WTC11 (cell line): ENCODE results near the gene EIF2AK3.

ENCODE experiments used
- NR1H2 ChIP-seq: sonication (generic); formaldehyde crosslinking; IDR thresholded peaks from 2 replicates; pipeline ENCODE4 v1.9.0; 2021; ENCODE audit warnings: mild to moderate bottlenecking, moderate library complexity, missing genetic modification reagents
- NR2C2 ChIP-seq: sonication (generic); formaldehyde crosslinking; IDR thresholded peaks from 2 replicates; pipeline ENCODE4 v1.8.0; 2022; ENCODE audit warnings: mild to moderate bottlenecking, missing genetic modification reagents
- TP53 ChIP-seq: sonication (generic); formaldehyde crosslinking; IDR thresholded peaks from 2 replicates; pipeline ENCODE4 v1.8.1; 2023; ENCODE audit warnings: mild to moderate bottlenecking, missing genetic modification reagents
- ZNF121 ChIP-seq: sonication (generic); formaldehyde crosslinking; IDR thresholded peaks from 2 replicates; pipeline ENCODE4 v1.8.0; 2023; ENCODE audit warnings: missing genetic modification reagents
- TF ChIP-seq, protein P1 (sequence below): fragments of 200-600 bp; IDR thresholded peaks from 2 replicates; pipeline ENCODE4 v1.8.0; 2022; ENCODE audit warnings: antibody characterized with exemption
- TF ChIP-seq, protein P2 (sequence below): sonication (generic); formaldehyde crosslinking; IDR thresholded peaks from 2 replicates; pipeline ENCODE4 v1.8.1; 2022; ENCODE audit warnings: mild to moderate bottlenecking, moderate library complexity, missing genetic modification reagents
- TF ChIP-seq, protein P3 (sequence below): sonication (generic); formaldehyde crosslinking; IDR thresholded peaks from 2 replicates; pipeline ENCODE4 v1.8.1; 2023; ENCODE audit warnings: mild to moderate bottlenecking, moderate library complexity, missing genetic modification reagents
- TF ChIP-seq, protein P4 (sequence below): sonication (generic); formaldehyde crosslinking; IDR thresholded peaks from 2 replicates; pipeline ENCODE4 v1.8.1; 2023; ENCODE audit warnings: mild to moderate bottlenecking, missing genetic modification reagents, borderline replicate concordance

GRCh38 chr2:88556026-88556425 is 71.2 kb downstream of the EIF2AK3 start:
- TF ChIP-seq ZNF121 (no peak), NR2C2 (CRISPR knock-in tag) (no peak), NR1H2 (CRISPR knock-in tag) (no peak), TP53 (CRISPR knock-in tag) (no peak)
- TF ChIP-seq, protein P1, sequence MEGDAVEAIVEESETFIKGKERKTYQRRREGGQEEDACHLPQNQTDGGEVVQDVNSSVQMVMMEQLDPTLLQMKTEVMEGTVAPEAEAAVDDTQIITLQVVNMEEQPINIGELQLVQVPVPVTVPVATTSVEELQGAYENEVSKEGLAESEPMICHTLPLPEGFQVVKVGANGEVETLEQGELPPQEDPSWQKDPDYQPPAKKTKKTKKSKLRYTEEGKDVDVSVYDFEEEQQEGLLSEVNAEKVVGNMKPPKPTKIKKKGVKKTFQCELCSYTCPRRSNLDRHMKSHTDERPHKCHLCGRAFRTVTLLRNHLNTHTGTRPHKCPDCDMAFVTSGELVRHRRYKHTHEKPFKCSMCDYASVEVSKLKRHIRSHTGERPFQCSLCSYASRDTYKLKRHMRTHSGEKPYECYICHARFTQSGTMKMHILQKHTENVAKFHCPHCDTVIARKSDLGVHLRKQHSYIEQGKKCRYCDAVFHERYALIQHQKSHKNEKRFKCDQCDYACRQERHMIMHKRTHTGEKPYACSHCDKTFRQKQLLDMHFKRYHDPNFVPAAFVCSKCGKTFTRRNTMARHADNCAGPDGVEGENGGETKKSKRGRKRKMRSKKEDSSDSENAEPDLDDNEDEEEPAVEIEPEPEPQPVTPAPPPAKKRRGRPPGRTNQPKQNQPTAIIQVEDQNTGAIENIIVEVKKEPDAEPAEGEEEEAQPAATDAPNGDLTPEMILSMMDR = no peak
- TF ChIP-seq, protein P2, sequence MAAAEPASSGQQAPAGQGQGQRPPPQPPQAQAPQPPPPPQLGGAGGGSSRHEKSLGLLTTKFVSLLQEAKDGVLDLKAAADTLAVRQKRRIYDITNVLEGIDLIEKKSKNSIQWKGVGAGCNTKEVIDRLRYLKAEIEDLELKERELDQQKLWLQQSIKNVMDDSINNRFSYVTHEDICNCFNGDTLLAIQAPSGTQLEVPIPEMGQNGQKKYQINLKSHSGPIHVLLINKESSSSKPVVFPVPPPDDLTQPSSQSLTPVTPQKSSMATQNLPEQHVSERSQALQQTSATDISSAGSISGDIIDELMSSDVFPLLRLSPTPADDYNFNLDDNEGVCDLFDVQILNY (CRISPR knock-in tag) = no peak
- TF ChIP-seq, protein P3, sequence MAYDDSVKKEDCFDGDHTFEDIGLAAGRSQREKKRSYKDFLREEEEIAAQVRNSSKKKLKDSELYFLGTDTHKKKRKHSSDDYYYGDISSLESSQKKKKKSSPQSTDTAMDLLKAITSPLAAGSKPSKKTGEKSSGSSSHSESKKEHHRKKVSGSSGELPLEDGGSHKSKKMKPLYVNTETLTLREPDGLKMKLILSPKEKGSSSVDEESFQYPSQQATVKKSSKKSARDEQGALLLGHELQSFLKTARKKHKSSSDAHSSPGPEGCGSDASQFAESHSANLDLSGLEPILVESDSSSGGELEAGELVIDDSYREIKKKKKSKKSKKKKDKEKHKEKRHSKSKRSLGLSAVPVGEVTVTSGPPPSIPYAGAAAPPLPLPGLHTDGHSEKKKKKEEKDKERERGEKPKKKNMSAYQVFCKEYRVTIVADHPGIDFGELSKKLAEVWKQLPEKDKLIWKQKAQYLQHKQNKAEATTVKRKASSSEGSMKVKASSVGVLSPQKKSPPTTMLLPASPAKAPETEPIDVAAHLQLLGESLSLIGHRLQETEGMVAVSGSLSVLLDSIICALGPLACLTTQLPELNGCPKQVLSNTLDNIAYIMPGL (CRISPR knock-in tag) = no peak
- TF ChIP-seq, protein P4, sequence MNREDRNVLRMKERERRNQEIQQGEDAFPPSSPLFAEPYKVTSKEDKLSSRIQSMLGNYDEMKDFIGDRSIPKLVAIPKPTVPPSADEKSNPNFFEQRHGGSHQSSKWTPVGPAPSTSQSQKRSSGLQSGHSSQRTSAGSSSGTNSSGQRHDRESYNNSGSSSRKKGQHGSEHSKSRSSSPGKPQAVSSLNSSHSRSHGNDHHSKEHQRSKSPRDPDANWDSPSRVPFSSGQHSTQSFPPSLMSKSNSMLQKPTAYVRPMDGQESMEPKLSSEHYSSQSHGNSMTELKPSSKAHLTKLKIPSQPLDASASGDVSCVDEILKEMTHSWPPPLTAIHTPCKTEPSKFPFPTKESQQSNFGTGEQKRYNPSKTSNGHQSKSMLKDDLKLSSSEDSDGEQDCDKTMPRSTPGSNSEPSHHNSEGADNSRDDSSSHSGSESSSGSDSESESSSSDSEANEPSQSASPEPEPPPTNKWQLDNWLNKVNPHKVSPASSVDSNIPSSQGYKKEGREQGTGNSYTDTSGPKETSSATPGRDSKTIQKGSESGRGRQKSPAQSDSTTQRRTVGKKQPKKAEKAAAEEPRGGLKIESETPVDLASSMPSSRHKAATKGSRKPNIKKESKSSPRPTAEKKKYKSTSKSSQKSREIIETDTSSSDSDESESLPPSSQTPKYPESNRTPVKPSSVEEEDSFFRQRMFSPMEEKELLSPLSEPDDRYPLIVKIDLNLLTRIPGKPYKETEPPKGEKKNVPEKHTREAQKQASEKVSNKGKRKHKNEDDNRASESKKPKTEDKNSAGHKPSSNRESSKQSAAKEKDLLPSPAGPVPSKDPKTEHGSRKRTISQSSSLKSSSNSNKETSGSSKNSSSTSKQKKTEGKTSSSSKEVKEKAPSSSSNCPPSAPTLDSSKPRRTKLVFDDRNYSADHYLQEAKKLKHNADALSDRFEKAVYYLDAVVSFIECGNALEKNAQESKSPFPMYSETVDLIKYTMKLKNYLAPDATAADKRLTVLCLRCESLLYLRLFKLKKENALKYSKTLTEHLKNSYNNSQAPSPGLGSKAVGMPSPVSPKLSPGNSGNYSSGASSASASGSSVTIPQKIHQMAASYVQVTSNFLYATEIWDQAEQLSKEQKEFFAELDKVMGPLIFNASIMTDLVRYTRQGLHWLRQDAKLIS = no peak
